GM12878 (cell line): ENCODE measurements around the gene FAM131B. TPM values are rescaled to one million over a fixed set of nuclear protein-coding genes. Genes with fewer than 3 reads are reported as not detected.

Experiments
- ATAC-seq: fragments of 200-7000 bp; cut with Tn5 transposase; 3 replicates; pipeline ENCODE4 v1.9.1; 2020; ENCODE audit warnings: mild to moderate bottlenecking, moderate library complexity
- BruUV-seq: library from RNA; stranded (reverse); fragments of 400-500 nt; replicated peaks from 2 replicates; lab custom pipeline; 2021; lab: Mats Ljungman, UMichigan
- CTCF ChIA-PET: fragments of 300-600 bp; sonication (Branson Sonifier 250); formaldehyde crosslinking; extraction: SDS; loops from one replicate; lab custom pipeline; 2021; ENCODE audit warnings: inconsistent platforms; lab: Yijun Ruan, JAX
- POLR2A ChIA-PET: fragments of 350-600 bp; formaldehyde crosslinking; extraction: SDS; loops from one replicate; lab custom pipeline; 2021; ENCODE audit warnings: inconsistent platforms; lab: Charles Lee
- RAD21 ChIA-PET: fragments of 300-600 bp; sonication (Branson Sonifier 250); formaldehyde crosslinking; loops from one replicate; lab custom pipeline; 2023; ENCODE audit warnings: antibody characterized with exemption; ENCODE audit not compliant: unreplicated experiment; lab: Charles Lee
- SMC1A ChIA-PET: fragments of 300-600 bp; sonication (Branson Sonifier 250); formaldehyde crosslinking; loops from one replicate; lab custom pipeline; 2023; ENCODE audit not compliant: unreplicated experiment, uncharacterized antibody; lab: Charles Lee
- DNase-seq: peaks from one replicate; pipeline ENCODE4 v3.0.0-alpha.2; 2011; ENCODE audit warnings: low read depth, low spot score
- FAIRE-seq: peaks from 3 replicates; lab custom pipeline; 2011; peaks lifted over from hg19 to GRCh38; lab: Jason Lieb, UNC
- H2AFZ ChIP-seq: 2 replicates; pipeline ENCODE4 v1.6.0; 2011; ENCODE audit warnings: low read depth, low read length, control low read depth; ENCODE audit not compliant: control insufficient read depth
- H3K27ac ChIP-seq: 2 replicates; pipeline ENCODE4 v1.5.1; 2011; ENCODE audit warnings: control low read depth; ENCODE audit not compliant: control insufficient read depth, insufficient read depth
- H3K27me3 ChIP-seq, 2 experiments: replicated peaks in 1 of 2; 2 replicates each; pipeline versions ENCODE4 v1.6.0 to v1.6.1; 2011; ENCODE audit warnings: low read length in 1 of 2; ENCODE audit not compliant: control insufficient read depth in 2 of 2, insufficient read depth in 2 of 2
- H3K36me3 ChIP-seq, 2 experiments: 2 replicates each; pipeline ENCODE4 v1.5.1; 2011; ENCODE audit warnings: low read length in 1 of 2; ENCODE audit not compliant: control insufficient read depth in 2 of 2, insufficient read depth in 2 of 2
- H3K4me1 ChIP-seq: 2 replicates; pipeline ENCODE4 v1.6.1; 2011; ENCODE audit warnings: mild to moderate bottlenecking, low read length, moderate library complexity, mixed read lengths; ENCODE audit not compliant: control insufficient read depth, insufficient read depth
- H3K4me2 ChIP-seq: 2 replicates; pipeline ENCODE4 v1.6.0; 2011; ENCODE audit warnings: control low read depth; ENCODE audit not compliant: control insufficient read depth, insufficient read depth
- H3K4me3 ChIP-seq: fragments of 200-600 bp; sonication (generic); 2 replicates; pipeline ENCODE4 v1.5.1; 2016
- H3K79me2 ChIP-seq: 2 replicates; pipeline ENCODE4 v1.6.0; 2011; ENCODE audit warnings: low read length; ENCODE audit not compliant: control insufficient read depth, insufficient read depth
- H3K9ac ChIP-seq: 2 replicates; pipeline ENCODE4 v1.8.0; 2011; ENCODE audit warnings: low read length, control low read depth, mixed read lengths; ENCODE audit not compliant: control insufficient read depth, insufficient read depth
- H3K9me3 ChIP-seq: replicated peaks from 3 replicates; pipeline ENCODE4 v1.5.1; 2011; ENCODE audit warnings: mild to moderate bottlenecking, low read length; ENCODE audit not compliant: control insufficient read depth, insufficient read depth
- H4K20me1 ChIP-seq: 2 replicates; pipeline ENCODE4 v1.6.0; 2011; ENCODE audit not compliant: control insufficient read depth, insufficient read depth
- ATF7 ChIP-seq: fragments of 450-650 bp; IDR thresholded peaks from 2 replicates; pipeline ENCODE4 v1.6.1; 2016; ENCODE audit warnings: low read depth, mild to moderate bottlenecking
- BACH1 ChIP-seq: fragments of 450-650 bp; IDR thresholded peaks from 2 replicates; pipeline ENCODE4 v1.6.1; 2017; ENCODE audit warnings: mild to moderate bottlenecking, borderline replicate concordance
- BMI1 ChIP-seq: fragments of 450-650 bp; IDR thresholded peaks from 2 replicates; pipeline ENCODE4 v1.6.1; 2016; ENCODE audit warnings: mild to moderate bottlenecking, moderate library complexity, borderline replicate concordance
- ETV6 ChIP-seq, 2 experiments: fragments of 450-650 bp in 1 of 2; IDR thresholded peaks in 1 of 2; conservative IDR thresholded peaks in 1 of 2; 2 replicates each; pipeline ENCODE4 v1.6.1; 2014; ENCODE audit warnings: antibody characterized with exemption in 1 of 2, borderline replicate concordance in 1 of 2, low read depth in 1 of 2, mild to moderate bottlenecking in 1 of 2, moderate library complexity in 1 of 2
- FOXM1 ChIP-seq: IDR thresholded peaks from 2 replicates; pipeline ENCODE4 v1.6.1; 2012; ENCODE audit warnings: low read depth, mild to moderate bottlenecking, inconsistent platforms, low read length, moderate library complexity
- HDAC6 ChIP-seq: fragments of 200-600 bp; sonication (generic); IDR thresholded peaks from one replicate; pipeline ENCODE4 v1.8.0; 2017; ENCODE audit warnings: antibody characterized with exemption; ENCODE audit not compliant: unreplicated experiment
- HDGF ChIP-seq: fragments of 450-650 bp; IDR thresholded peaks from 2 replicates; pipeline ENCODE4 v1.6.1; 2016; ENCODE audit warnings: antibody characterized with exemption
- JUNB ChIP-seq: IDR thresholded peaks from 2 replicates; pipeline ENCODE4 v1.6.1; 2016; ENCODE audit warnings: antibody characterized with exemption, mild to moderate bottlenecking
- KDM1A ChIP-seq: fragments of 200-600 bp; sonication (generic); IDR thresholded peaks from 2 replicates; pipeline ENCODE4 v1.6.1; 2016; ENCODE audit warnings: borderline replicate concordance
- MTA2 ChIP-seq: fragments of 450-650 bp; IDR thresholded peaks from 2 replicates; pipeline ENCODE4 v1.6.1; 2016; ENCODE audit warnings: low read depth, mild to moderate bottlenecking, moderate library complexity
- POLR2A ChIP-seq: IDR thresholded peaks from 2 replicates; pipeline ENCODE4 v1.6.1; 2011; ENCODE audit warnings: low read depth, mild to moderate bottlenecking, low read length
- RAD51 ChIP-seq: fragments of 450-650 bp; IDR thresholded peaks from 2 replicates; pipeline ENCODE4 v1.6.1; 2016; ENCODE audit warnings: moderate library complexity, mild to moderate bottlenecking, inconsistent platforms
- RFX5 ChIP-seq: IDR thresholded peaks from 2 replicates; pipeline ENCODE4 v1.6.1; 2011; ENCODE audit warnings: low read depth, low read length, improper control_type of control experiment
- TARDBP ChIP-seq: IDR thresholded peaks from 2 replicates; pipeline ENCODE4 v1.6.1; 2016; ENCODE audit warnings: borderline replicate concordance
- WRNIP1 ChIP-seq: IDR thresholded peaks from 2 replicates; pipeline ENCODE4 v1.6.1; 2011; ENCODE audit warnings: low read depth, low read length, improper control_type of control experiment, borderline replicate concordance
- ZZZ3 ChIP-seq: IDR thresholded peaks from 2 replicates; pipeline ENCODE4 v1.6.1; 2011; ENCODE audit warnings: low read depth; ENCODE audit not compliant: control insufficient read depth, insufficient read length
- WGBS: methylation state at CpG from one replicate; pipeline ENCODE4 v1.1.6; 2016; ENCODE audit warnings: low lambda C conversion rate; ENCODE audit not compliant: insufficient replicate concordance, insufficient coverage; ENCODE audit errors: missing lambda C conversion rate; 5-methylcytosine and 5-hydroxymethylcytosine counted together
- in situ Hi-C: fragments of 300-500 bp; cut with MboI; formaldehyde crosslinking; loops from 9 replicates; pipeline ENCODE4 v1.14.3; 2018; ENCODE audit warnings: mixed read lengths
- intact Hi-C: fragments of 100-400 bp; cut with micrococcal nuclease; formaldehyde crosslinking; loops from one replicate; pipeline ENCODE4 v1.14.2; 2022; ENCODE audit not compliant: unreplicated experiment
- polyA plus RNA-seq, 11 experiments: library from polyadenylated mRNA; depleted of rRNA in 4 of 11; unstranded in 6 of 11; stranded (reverse) in 5 of 11; fragments of >200 nt; fragmentation: Nextera tagmentation in 4 of 11; fragmentation: Illumina TruSeq in 1 of 11; extraction: Ambion mirVana in 4 of 11; extraction: Trizol in 1 of 11; gene quantifications; 1 replicate in 1 of 11; 2 replicates in 10 of 11; pipeline versions ENCODE4 v1.2.1 to v1.2.3, GENCODE V29; 2011 to 2016; ENCODE audit warnings: inconsistent platforms in 2 of 11, missing spikeins in 2 of 11, low read depth in 1 of 11
- total RNA-seq, 4 experiments: library from RNA; depleted of rRNA in 3 of 4; stranded (reverse); fragments of >200 nt in 3 of 4; fragmentation: Illumina TruSeq in 1 of 4; extraction: Trizol in 1 of 4; gene quantifications; 2 replicates each; pipeline versions ENCODE4 v1.2.1 to v1.2.3, GENCODE V29; 2013 to 2021
- TF ChIP-seq, protein P1 (sequence below): fragments of 450-650 bp; formaldehyde crosslinking; IDR thresholded peaks from 2 replicates; pipeline ENCODE4 v1.5.0; 2022; ENCODE audit warnings: mild to moderate bottlenecking, missing genetic modification characterization

The FAM131B gene
- total and polyA plus RNA-seq, 10 of the 15 experiments (the other 5 are each of a cell fraction or from before 2014, with no cell fraction given): 0.03 to 0.05 TPM; not detected in 8

DNA sequence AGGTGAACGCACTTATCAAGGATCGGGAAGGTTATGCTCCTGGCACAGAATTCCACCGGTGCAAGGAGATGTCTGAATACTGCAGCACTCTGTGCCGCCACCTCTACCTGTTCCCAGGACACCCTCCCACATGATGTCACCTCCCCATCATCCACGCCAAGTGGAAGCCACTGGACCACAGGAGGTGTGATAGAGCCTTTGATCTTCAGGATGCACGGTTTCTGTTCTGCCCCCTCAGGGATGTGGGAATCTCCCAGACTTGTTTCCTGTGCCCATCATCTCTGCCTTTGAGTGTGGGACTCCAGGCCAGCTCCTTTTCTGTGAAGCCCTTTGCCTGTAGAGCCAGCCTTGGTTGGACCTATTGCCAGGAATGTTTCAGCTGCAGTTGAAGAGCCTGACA lies 57.6 kb downstream of the FAM131B start:
- Histone ChIP-seq H4K20me1 (no peaks in the 10 kb centered on the region), H3K36me3 (peaks cover 22 to 39% of the 10 kb centered on the region in 2 experiments), H3K4me2 (no peak overlapping the region), H3K4me1 (no peaks in the 10 kb centered on the region), H3K9ac (no peak overlapping the region), H3K27me3 (no peaks in the 10 kb centered on the region), H3K27ac (no peak overlapping the region), H2AFZ (no peak overlapping the region), H3K79me2 (no peaks in the 10 kb centered on the region), H3K4me3 (no peak overlapping the region), H3K9me3 (no peaks in the 10 kb centered on the region)
- ATAC-seq (no peak), DNase-seq (no peak), FAIRE-seq (no peak)
- WGBS: 77% methylated on average over 6 of the region's 6 CpGs
- ChIA-PET POLR2A (interaction anchor here (0.7 kb wide), 1 partner anchor 8 kb away, joined by 3 read pairs; no protein-coding TSS in a partner anchor), RAD21 (interaction anchor here (1.1 kb wide), 1 partner anchor 61 kb away, joined by 4 read pairs; no protein-coding TSS in a partner anchor), CTCF (interaction anchor here (0.6 to 4.1 kb wide), 8 partner anchors 9 to 521 kb away, joined by 3 to 34 read pairs (median 3); partner anchors contain the start of gene GSTK1), SMC1A (interaction anchor here (1.2 kb wide), 2 partner anchors 9 to 64 kb away, joined by 3 to 6 read pairs; no protein-coding TSS in a partner anchor)
- no TSS peak for BruUV-seq
- in situ Hi-C loops (no loop called here), intact Hi-C loops (loop anchor here (1.0 to 5.0 kb wide), 2 partner anchors 65 to 77 kb away; partner anchors contain the start of gene ZYX)
- TF ChIP-seq HDGF: no peak
- TF ChIP-seq POLR2A: no peak
- no peak for TF ChIP-seq WRNIP1
- TF ChIP-seq TARDBP: no peak
- no peak for TF ChIP-seq ETV6 (conservative IDR thresholded peaks at IDR 0.05 in 1 of 2, IDR thresholded peaks at IDR 0.05 in 1 of 2; ENCODE audit: borderline replicate concordance in 1 of 2, low read depth in 1 of 2)
- no peak for TF ChIP-seq BACH1
- no peak for TF ChIP-seq MTA2
- TF ChIP-seq HDAC6: no peak
- no peak for TF ChIP-seq BMI1
- no peak for TF ChIP-seq FOXM1
- TF ChIP-seq RAD51: no peak
- TF ChIP-seq ZZZ3: no peak
- TF ChIP-seq KDM1A: no peak
- TF ChIP-seq, protein P1, sequence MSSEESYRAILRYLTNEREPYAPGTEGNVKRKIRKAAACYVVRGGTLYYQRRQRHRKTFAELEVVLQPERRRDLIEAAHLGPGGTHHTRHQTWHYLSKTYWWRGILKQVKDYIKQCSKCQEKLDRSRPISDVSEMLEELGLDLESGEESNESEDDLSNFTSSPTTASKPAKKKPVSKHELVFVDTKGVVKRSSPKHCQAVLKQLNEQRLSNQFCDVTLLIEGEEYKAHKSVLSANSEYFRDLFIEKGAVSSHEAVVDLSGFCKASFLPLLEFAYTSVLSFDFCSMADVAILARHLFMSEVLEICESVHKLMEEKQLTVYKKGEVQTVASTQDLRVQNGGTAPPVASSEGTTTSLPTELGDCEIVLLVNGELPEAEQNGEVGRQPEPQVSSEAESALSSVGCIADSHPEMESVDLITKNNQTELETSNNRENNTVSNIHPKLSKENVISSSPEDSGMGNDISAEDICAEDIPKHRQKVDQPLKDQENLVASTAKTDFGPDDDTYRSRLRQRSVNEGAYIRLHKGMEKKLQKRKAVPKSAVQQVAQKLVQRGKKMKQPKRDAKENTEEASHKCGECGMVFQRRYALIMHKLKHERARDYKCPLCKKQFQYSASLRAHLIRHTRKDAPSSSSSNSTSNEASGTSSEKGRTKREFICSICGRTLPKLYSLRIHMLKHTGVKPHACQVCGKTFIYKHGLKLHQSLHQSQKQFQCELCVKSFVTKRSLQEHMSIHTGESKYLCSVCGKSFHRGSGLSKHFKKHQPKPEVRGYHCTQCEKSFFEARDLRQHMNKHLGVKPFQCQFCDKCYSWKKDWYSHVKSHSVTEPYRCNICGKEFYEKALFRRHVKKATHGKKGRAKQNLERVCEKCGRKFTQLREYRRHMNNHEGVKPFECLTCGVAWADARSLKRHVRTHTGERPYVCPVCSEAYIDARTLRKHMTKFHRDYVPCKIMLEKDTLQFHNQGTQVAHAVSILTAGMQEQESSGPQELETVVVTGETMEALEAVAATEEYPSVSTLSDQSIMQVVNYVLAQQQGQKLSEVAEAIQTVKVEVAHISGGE (CRISPR knock-in tag): no peak
- no peak for TF ChIP-seq RFX5
- TF ChIP-seq ATF7: no peak
- no peak for TF ChIP-seq JUNB
